HepG2 (cell line): ENCODE results near the gene DDAH2. TPM values are rescaled to one million over a fixed set of nuclear protein-coding genes. Genes with fewer than 3 reads are reported as not detected.

Source experiments
- EEA1 ChIP-seq: sonication (generic); formaldehyde crosslinking; IDR thresholded peaks from 2 replicates; pipeline ENCODE4 v1.5.1; 2020; ENCODE audit warnings: mild to moderate bottlenecking, missing genetic modification reagents, borderline replicate concordance
- ETV6 ChIP-seq: sonication (generic); formaldehyde crosslinking; conservative IDR thresholded peaks from 2 replicates; pipeline ENCODE4 v1.4.0; 2020; ENCODE audit warnings: missing genetic modification reagents
- KDM3A ChIP-seq: IDR thresholded peaks from 2 replicates; pipeline ENCODE4 v1.6.1; 2018; ENCODE audit warnings: low read depth, missing compliant biosample characterization
- NFIC ChIP-seq: IDR thresholded peaks from 2 replicates; pipeline ENCODE4 v1.6.1; 2012; ENCODE audit warnings: mild to moderate bottlenecking, low read length, inconsistent platforms
- NR2F6 ChIP-seq, 2 experiments: IDR thresholded peaks; 2 replicates each; pipeline ENCODE4 v1.6.1; 2016; ENCODE audit warnings: antibody characterized with exemption in 1 of 2, mild to moderate bottlenecking in 1 of 2
- SNAI1 ChIP-seq: sonication (generic); formaldehyde crosslinking; IDR thresholded peaks from 2 replicates; pipeline ENCODE4 v1.5.0; 2020; ENCODE audit warnings: mild to moderate bottlenecking, missing genetic modification reagents, borderline replicate concordance
- ZNF124 ChIP-seq: sonication (generic); formaldehyde crosslinking; IDR thresholded peaks from 2 replicates; pipeline ENCODE4 v1.4.0; 2020; ENCODE audit warnings: missing genetic modification reagents
- ZNF251 ChIP-seq: sonication (generic); formaldehyde crosslinking; IDR thresholded peaks from 2 replicates; pipeline ENCODE4 v1.9.0; 2021; ENCODE audit warnings: mild to moderate bottlenecking, missing genetic modification reagents
- ZNF3 ChIP-seq: IDR thresholded peaks from 2 replicates; pipeline ENCODE4 v1.7.0; 2017; ENCODE audit warnings: inconsistent platforms
- ZNF567 ChIP-seq: sonication (generic); formaldehyde crosslinking; IDR thresholded peaks from 2 replicates; pipeline ENCODE4 v1.8.1; 2023; ENCODE audit warnings: mild to moderate bottlenecking, missing genetic modification reagents, borderline replicate concordance
- ZNF749 ChIP-seq: sonication (generic); formaldehyde crosslinking; IDR thresholded peaks from 2 replicates; pipeline ENCODE4 v1.8.0; 2022; ENCODE audit warnings: mild to moderate bottlenecking, missing genetic modification reagents, moderate library complexity, borderline replicate concordance
- polyA plus RNA-seq, 8 experiments: library from polyadenylated mRNA; depleted of rRNA in 3 of 8; stranded (reverse) in 7 of 8; unstranded in 1 of 8; fragments of >200 nt; fragmentation: Illumina TruSeq in 4 of 8; extraction: Trizol in 4 of 8; gene quantifications; 2 replicates each; pipeline versions ENCODE4 v1.2.1 to v1.2.3, GENCODE V29; 2011 to 2016; ENCODE audit warnings: low read depth in 4 of 8, missing spikeins in 1 of 8, mixed read lengths in 1 of 8; ENCODE audit not compliant: insufficient read depth in 1 of 8
- total RNA-seq, 5 experiments: library from RNA; depleted of rRNA; stranded (reverse); fragments of >200 nt; fragmentation: Illumina TruSeq; extraction: Trizol; gene quantifications; 2 replicates each; pipeline ENCODE4 v1.2.3, GENCODE V29; 2016; ENCODE audit warnings: low read depth in 1 of 5
- TF ChIP-seq, protein P1 (sequence below): IDR thresholded peaks from 2 replicates; pipeline ENCODE4 v1.6.1; 2016; ENCODE audit warnings: low read depth, missing genetic modification reagents, missing compliant biosample characterization
- TF ChIP-seq, protein P2 (sequence below): sonication (generic); formaldehyde crosslinking; conservative IDR thresholded peaks from 2 replicates; pipeline ENCODE4 v1.4.0; 2020; ENCODE audit warnings: missing genetic modification reagents
- TF ChIP-seq, protein P3 (sequence below): sonication (generic); formaldehyde crosslinking; IDR thresholded peaks from 2 replicates; pipeline ENCODE4 v1.4.0; 2020; ENCODE audit warnings: mild to moderate bottlenecking, missing genetic modification reagents
- TF ChIP-seq, protein P4 (sequence below): sonication (generic); formaldehyde crosslinking; conservative IDR thresholded peaks from 2 replicates; pipeline ENCODE4 v1.8.1; 2023; ENCODE audit warnings: missing genetic modification reagents
- TF ChIP-seq, protein P5 (sequence below): sonication (generic); formaldehyde crosslinking; IDR thresholded peaks from 2 replicates; pipeline ENCODE4 v1.4.0; 2020; ENCODE audit warnings: missing genetic modification reagents, borderline replicate concordance

DDAH2 gene
- total and polyA plus RNA-seq, 2 of the 13 experiments (the other 11 are each of a cell fraction or from before 2014, with no cell fraction given): 16.4 to 21.1 TPM

DNA sequence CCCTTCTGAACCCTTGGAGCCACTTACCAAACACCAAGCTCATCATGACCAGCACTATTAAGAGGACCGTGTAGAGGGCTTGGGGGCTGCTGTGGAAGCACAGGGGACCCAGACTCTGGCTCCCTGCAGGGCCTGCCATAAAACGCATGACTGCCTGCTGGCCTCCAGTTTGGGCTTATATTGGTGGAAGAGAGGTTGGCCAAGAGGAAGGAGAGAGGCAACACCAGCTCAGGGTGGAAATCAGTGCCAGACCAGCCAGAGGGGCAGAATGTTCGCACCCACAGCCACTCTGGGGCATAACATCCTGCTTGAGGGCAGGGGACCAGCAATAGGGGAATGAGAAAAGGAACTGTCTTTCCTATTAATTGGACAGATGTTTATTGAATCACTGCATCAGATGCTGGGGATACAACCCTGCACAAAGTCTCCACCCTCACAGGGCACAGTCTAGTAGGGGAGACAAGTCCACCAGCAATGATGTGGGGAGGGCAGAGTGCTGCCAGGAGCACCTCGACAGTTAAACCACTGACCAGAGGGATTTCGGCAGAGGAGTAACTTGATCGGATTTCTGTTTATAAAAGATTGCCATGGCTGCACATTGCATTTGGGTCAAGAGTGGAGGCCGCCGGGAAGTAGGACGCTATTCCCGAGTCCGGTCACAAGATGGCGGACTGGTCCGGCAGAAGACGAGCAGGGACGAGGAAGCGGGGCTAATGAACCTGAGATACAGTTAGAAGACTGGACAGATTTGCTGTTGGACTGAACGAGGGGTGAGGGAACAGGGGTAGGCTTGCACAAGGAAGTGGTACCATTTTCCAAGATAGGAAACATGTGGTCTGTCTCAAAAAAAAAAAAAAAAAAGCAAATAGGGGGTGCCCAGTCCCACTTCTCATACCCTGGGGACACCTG lies 48.6 kb downstream of the DDAH2 start, which contains the start of gene LY6G5C (continued):
- TF ChIP-seq, protein P1, sequence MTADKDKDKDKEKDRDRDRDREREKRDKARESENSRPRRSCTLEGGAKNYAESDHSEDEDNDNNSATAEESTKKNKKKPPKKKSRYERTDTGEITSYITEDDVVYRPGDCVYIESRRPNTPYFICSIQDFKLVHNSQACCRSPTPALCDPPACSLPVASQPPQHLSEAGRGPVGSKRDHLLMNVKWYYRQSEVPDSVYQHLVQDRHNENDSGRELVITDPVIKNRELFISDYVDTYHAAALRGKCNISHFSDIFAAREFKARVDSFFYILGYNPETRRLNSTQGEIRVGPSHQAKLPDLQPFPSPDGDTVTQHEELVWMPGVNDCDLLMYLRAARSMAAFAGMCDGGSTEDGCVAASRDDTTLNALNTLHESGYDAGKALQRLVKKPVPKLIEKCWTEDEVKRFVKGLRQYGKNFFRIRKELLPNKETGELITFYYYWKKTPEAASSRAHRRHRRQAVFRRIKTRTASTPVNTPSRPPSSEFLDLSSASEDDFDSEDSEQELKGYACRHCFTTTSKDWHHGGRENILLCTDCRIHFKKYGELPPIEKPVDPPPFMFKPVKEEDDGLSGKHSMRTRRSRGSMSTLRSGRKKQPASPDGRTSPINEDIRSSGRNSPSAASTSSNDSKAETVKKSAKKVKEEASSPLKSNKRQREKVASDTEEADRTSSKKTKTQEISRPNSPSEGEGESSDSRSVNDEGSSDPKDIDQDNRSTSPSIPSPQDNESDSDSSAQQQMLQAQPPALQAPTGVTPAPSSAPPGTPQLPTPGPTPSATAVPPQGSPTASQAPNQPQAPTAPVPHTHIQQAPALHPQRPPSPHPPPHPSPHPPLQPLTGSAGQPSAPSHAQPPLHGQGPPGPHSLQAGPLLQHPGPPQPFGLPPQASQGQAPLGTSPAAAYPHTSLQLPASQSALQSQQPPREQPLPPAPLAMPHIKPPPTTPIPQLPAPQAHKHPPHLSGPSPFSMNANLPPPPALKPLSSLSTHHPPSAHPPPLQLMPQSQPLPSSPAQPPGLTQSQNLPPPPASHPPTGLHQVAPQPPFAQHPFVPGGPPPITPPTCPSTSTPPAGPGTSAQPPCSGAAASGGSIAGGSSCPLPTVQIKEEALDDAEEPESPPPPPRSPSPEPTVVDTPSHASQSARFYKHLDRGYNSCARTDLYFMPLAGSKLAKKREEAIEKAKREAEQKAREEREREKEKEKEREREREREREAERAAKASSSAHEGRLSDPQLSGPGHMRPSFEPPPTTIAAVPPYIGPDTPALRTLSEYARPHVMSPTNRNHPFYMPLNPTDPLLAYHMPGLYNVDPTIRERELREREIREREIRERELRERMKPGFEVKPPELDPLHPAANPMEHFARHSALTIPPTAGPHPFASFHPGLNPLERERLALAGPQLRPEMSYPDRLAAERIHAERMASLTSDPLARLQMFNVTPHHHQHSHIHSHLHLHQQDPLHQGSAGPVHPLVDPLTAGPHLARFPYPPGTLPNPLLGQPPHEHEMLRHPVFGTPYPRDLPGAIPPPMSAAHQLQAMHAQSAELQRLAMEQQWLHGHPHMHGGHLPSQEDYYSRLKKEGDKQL (CRISPR knock-in tag): no peak
- TF ChIP-seq KDM3A (peak; percentile 73; the same call in 1 of the 2 replicates), ZNF749 (no peak), NFIC (no peak), NR2F6 (IDR thresholded peaks at IDR 0.05) (no peak), NR2F6 (CRISPR knock-in tag; IDR thresholded peaks at IDR 0.05) (peak; percentile 53; the same call in 1 of the 2 replicates), ZNF567 (CRISPR knock-in tag) (no peak), ZNF251 (CRISPR knock-in tag) (no peak), ETV6 (no peak), SNAI1 (CRISPR knock-in tag) (no peak), EEA1 (CRISPR knock-in tag) (no peak), ZNF3 (CRISPR knock-in tag) (no peak), ZNF124 (0 out of 2 replicates have a peak, but pooled peaks have one; percentile 45)
- TF ChIP-seq, protein P2, sequence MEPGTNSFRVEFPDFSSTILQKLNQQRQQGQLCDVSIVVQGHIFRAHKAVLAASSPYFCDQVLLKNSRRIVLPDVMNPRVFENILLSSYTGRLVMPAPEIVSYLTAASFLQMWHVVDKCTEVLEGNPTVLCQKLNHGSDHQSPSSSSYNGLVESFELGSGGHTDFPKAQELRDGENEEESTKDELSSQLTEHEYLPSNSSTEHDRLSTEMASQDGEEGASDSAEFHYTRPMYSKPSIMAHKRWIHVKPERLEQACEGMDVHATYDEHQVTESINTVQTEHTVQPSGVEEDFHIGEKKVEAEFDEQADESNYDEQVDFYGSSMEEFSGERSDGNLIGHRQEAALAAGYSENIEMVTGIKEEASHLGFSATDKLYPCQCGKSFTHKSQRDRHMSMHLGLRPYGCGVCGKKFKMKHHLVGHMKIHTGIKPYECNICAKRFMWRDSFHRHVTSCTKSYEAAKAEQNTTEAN: no peak
- TF ChIP-seq, protein P3, sequence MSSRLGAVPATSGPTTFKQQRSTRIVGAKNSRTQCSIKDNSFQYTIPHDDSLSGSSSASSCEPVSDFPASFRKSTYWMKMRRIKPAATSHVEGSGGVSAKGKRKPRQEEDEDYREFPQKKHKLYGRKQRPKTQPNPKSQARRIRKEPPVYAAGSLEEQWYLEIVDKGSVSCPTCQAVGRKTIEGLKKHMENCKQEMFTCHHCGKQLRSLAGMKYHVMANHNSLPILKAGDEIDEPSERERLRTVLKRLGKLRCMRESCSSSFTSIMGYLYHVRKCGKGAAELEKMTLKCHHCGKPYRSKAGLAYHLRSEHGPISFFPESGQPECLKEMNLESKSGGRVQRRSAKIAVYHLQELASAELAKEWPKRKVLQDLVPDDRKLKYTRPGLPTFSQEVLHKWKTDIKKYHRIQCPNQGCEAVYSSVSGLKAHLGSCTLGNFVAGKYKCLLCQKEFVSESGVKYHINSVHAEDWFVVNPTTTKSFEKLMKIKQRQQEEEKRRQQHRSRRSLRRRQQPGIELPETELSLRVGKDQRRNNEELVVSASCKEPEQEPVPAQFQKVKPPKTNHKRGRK (CRISPR knock-in tag): no peak
- TF ChIP-seq, protein P4, sequence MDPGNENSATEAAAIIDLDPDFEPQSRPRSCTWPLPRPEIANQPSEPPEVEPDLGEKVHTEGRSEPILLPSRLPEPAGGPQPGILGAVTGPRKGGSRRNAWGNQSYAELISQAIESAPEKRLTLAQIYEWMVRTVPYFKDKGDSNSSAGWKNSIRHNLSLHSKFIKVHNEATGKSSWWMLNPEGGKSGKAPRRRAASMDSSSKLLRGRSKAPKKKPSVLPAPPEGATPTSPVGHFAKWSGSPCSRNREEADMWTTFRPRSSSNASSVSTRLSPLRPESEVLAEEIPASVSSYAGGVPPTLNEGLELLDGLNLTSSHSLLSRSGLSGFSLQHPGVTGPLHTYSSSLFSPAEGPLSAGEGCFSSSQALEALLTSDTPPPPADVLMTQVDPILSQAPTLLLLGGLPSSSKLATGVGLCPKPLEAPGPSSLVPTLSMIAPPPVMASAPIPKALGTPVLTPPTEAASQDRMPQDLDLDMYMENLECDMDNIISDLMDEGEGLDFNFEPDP (CRISPR knock-in tag): no peak
- TF ChIP-seq, protein P5, sequence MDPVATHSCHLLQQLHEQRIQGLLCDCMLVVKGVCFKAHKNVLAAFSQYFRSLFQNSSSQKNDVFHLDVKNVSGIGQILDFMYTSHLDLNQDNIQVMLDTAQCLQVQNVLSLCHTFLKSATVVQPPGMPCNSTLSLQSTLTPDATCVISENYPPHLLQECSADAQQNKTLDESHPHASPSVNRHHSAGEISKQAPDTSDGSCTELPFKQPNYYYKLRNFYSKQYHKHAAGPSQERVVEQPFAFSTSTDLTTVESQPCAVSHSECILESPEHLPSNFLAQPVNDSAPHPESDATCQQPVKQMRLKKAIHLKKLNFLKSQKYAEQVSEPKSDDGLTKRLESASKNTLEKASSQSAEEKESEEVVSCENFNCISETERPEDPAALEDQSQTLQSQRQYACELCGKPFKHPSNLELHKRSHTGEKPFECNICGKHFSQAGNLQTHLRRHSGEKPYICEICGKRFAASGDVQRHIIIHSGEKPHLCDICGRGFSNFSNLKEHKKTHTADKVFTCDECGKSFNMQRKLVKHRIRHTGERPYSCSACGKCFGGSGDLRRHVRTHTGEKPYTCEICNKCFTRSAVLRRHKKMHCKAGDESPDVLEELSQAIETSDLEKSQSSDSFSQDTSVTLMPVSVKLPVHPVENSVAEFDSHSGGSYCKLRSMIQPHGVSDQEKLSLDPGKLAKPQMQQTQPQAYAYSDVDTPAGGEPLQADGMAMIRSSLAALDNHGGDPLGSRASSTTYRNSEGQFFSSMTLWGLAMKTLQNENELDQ (CRISPR knock-in tag): no peak
